ENCODE results near the gene HK2. TPM values are rescaled to one million over a fixed set of nuclear protein-coding genes. Genes with fewer than 3 reads are reported as not detected.

HK2 gene
- total and polyA plus RNA-seq, 7 experiments from 2014 or later = 3.6 to 74.6 (median 12.1) TPM

GRCh38 chr2:74924463-74925265 lies 90.7 kb downstream of the HK2 start:
- no peak overlapping the region for H3K27ac Mint-ChIP-seq
- H3K4me1 ChIP-seq (ENCODE audit: control insufficient read depth in 2 of 2, insufficient read depth in 2 of 2, low read length in 2 of 2) = peaks cover 0 to 5% of the 10 kb centered on the region in 2 donors
- peaks cover 0 to 7% (median 0%) of the 10 kb centered on the region in 11 donors for H3K9me3 Mint-ChIP-seq
- H3K9me3 ChIP-seq (ENCODE audit: control insufficient read depth in 2 of 3, low read length in 3 of 3) = no peaks in the 10 kb centered on the region
- H3K36me3 ChIP-seq (ENCODE audit: control insufficient read depth in 2 of 3, insufficient read depth in 3 of 3, low read length in 3 of 3) = no peaks in the 10 kb centered on the region
- H3K36me3 Mint-ChIP-seq = peaks cover 0 to 12% (median 8%) of the 10 kb centered on the region in 5 donors
- DNase-seq (no peak), ATAC-seq (no peak)
- POLR2A ChIA-PET = no interaction called here
- no peaks in the 10 kb centered on the region for H3K27me3 ChIP-seq (ENCODE audit: control insufficient read depth in 2 of 2, insufficient read depth in 2 of 2, low read length in 2 of 2)
- H3K27me3 Mint-ChIP-seq = peaks cover 0 to 12% (median 0%) of the 10 kb centered on the region in 5 donors
- no peak overlapping the region for H3K4me3 Mint-ChIP-seq
- intact Hi-C loops (cut with micrococcal nuclease) = loop anchor here (5.0 kb wide), 2 partner anchors 33 to 703 kb away; partner anchors contain the start of gene POLE4 (in 1 of the 2)
- CTCF ChIA-PET = no interaction called here
- peaks cover 0 to 7% (median 4%) of the 10 kb centered on the region in 7 donors for H3K4me1 Mint-ChIP-seq
- H3K27ac ChIP-seq (ENCODE audit: low read depth, low read length) = no peak overlapping the region
- H3K4me3 ChIP-seq (ENCODE audit: low read length) = no peak overlapping the region

- peaks cover 0 to 7% (median 0%) of the 10 kb centered on the region in 11 donors for H3K9me3 Mint-ChIP-seq
- CTCF ChIA-PET = interaction anchor here (0.7 kb wide), 1 partner anchor 683 kb away, joined by 3 read pairs; no protein-coding TSS in a partner anchor
- H3K27me3 Mint-ChIP-seq = peaks cover 0 to 12% (median 0%) of the 10 kb centered on the region in 5 donors
- POLR2A ChIA-PET = no interaction called here
- intact Hi-C loops (cut with micrococcal nuclease) = no loop called here
- peaks cover 1 to 14% (median 8%) of the 10 kb centered on the region in 5 donors for H3K36me3 Mint-ChIP-seq
- Histone ChIP-seq H3K36me3 (ENCODE audit: control insufficient read depth in 2 of 3, insufficient read depth in 3 of 3, low read length in 3 of 3) (no peaks in the 10 kb centered on the region), H3K4me3 (ENCODE audit: low read length) (no peak overlapping the region), H3K27me3 (ENCODE audit: control insufficient read depth in 2 of 2, insufficient read depth in 2 of 2, low read length in 2 of 2) (no peaks in the 10 kb centered on the region), H3K4me1 (ENCODE audit: control insufficient read depth in 2 of 2, insufficient read depth in 2 of 2, low read length in 2 of 2) (no peaks in the 10 kb centered on the region), H3K27ac (ENCODE audit: low read depth, low read length) (no peak overlapping the region), H3K9me3 (ENCODE audit: control insufficient read depth in 2 of 3, low read length in 3 of 3) (no peaks in the 10 kb centered on the region)
- no peak overlapping the region for H3K4me3 Mint-ChIP-seq
- no peak for DNase-seq
- peaks cover 0 to 6% (median 2%) of the 10 kb centered on the region in 7 donors for H3K4me1 Mint-ChIP-seq
- H3K27ac Mint-ChIP-seq = no peak overlapping the region
- no peak for ATAC-seq
Measured at GRCh38 chr2:74925361-74925786, 91.4 kb downstream of the HK2 start.

- Histone ChIP-seq H3K4me3 (ENCODE audit: low read length) (no peak overlapping the region), H3K27ac (ENCODE audit: low read depth, low read length) (no peak overlapping the region), H3K27me3 (ENCODE audit: control insufficient read depth in 2 of 2, insufficient read depth in 2 of 2, low read length in 2 of 2) (no peaks in the 10 kb centered on the region), H3K4me1 (ENCODE audit: control insufficient read depth in 2 of 2, insufficient read depth in 2 of 2, low read length in 2 of 2) (no peaks in the 10 kb centered on the region), H3K9me3 (ENCODE audit: control insufficient read depth in 2 of 3, low read length in 3 of 3) (no peaks in the 10 kb centered on the region), H3K36me3 (ENCODE audit: control insufficient read depth in 2 of 3, insufficient read depth in 3 of 3, low read length in 3 of 3) (no peaks in the 10 kb centered on the region)
- DNase-seq (no peak), ATAC-seq (no peak)
- Mint-ChIP-seq H3K27ac (peak overlapping the region in 1 of 9 donors; percentile 28), H3K36me3 (peaks cover 3 to 28% (median 18%) of the 10 kb centered on the region in 5 donors), H3K4me3 (no peak overlapping the region), H3K27me3 (peaks cover 0 to 6% (median 0%) of the 10 kb centered on the region in 5 donors), H3K9me3 (peaks cover 0 to 10% (median 0%) of the 10 kb centered on the region in 11 donors), H3K4me1 (peaks cover 0 to 6% (median 4%) of the 10 kb centered on the region in 7 donors)
- intact Hi-C loops (cut with micrococcal nuclease) = no loop called here
- CTCF ChIA-PET = no interaction called here
- POLR2A ChIA-PET = no interaction called here
Measured at GRCh38 chr2:74927621-74928020, 93.7 kb downstream of the HK2 start.

- Mint-ChIP-seq H3K4me3 (no peak overlapping the region), H3K27me3 (peaks cover 0 to 6% (median 0%) of the 10 kb centered on the region in 5 donors), H3K36me3 (peaks cover 3 to 44% (median 18%) of the 10 kb centered on the region in 5 donors), H3K27ac (no peak overlapping the region), H3K4me1 (peaks cover 0 to 6% (median 0%) of the 10 kb centered on the region in 7 donors), H3K9me3 (peaks cover 0 to 10% (median 0%) of the 10 kb centered on the region in 11 donors)
- ATAC-seq (no peak), DNase-seq (no peak)
- Histone ChIP-seq H3K27me3 (ENCODE audit: control insufficient read depth in 2 of 2, insufficient read depth in 2 of 2, low read length in 2 of 2) (no peaks in the 10 kb centered on the region), H3K27ac (ENCODE audit: low read depth, low read length) (no peak overlapping the region), H3K36me3 (ENCODE audit: control insufficient read depth in 2 of 3, insufficient read depth in 3 of 3, low read length in 3 of 3) (no peaks in the 10 kb centered on the region), H3K4me1 (ENCODE audit: control insufficient read depth in 2 of 2, insufficient read depth in 2 of 2, low read length in 2 of 2) (no peaks in the 10 kb centered on the region), H3K4me3 (ENCODE audit: low read length) (no peak overlapping the region), H3K9me3 (ENCODE audit: control insufficient read depth in 2 of 3, low read length in 3 of 3) (no peaks in the 10 kb centered on the region)
- POLR2A ChIA-PET = no interaction called here
- intact Hi-C loops (cut with micrococcal nuclease) = no loop called here
- CTCF ChIA-PET = no interaction called here
Measured at GRCh38 chr2:74930811-74931486, 97.0 kb downstream of the HK2 start.

- intact Hi-C loops (cut with micrococcal nuclease) = no loop called here
- peaks cover 3 to 45% (median 18%) of the 10 kb centered on the region in 5 donors for H3K36me3 Mint-ChIP-seq
- H3K9me3 Mint-ChIP-seq = peaks cover 0 to 10% (median 0%) of the 10 kb centered on the region in 11 donors
- H3K27me3 ChIP-seq (ENCODE audit: control insufficient read depth in 2 of 2, insufficient read depth in 2 of 2, low read length in 2 of 2) = no peaks in the 10 kb centered on the region
- ChIA-PET CTCF (no interaction called here), POLR2A (interaction anchor here (0.7 kb wide), 1 partner anchor 22 kb away, joined by 3 read pairs; no protein-coding TSS in a partner anchor)
- H3K4me1 ChIP-seq (ENCODE audit: control insufficient read depth in 2 of 2, insufficient read depth in 2 of 2, low read length in 2 of 2) = no peaks in the 10 kb centered on the region
- no peaks in the 10 kb centered on the region for H3K9me3 ChIP-seq (ENCODE audit: control insufficient read depth in 2 of 3, low read length in 3 of 3)
- no peak overlapping the region for H3K4me3 ChIP-seq (ENCODE audit: low read length)
- ATAC-seq = no peak
- peak overlapping the region in 1 of 9 donors; percentile 4 for H3K27ac Mint-ChIP-seq
- H3K27ac ChIP-seq (ENCODE audit: low read depth, low read length) = no peak overlapping the region
- H3K27me3 Mint-ChIP-seq = peaks cover 0 to 9% (median 2%) of the 10 kb centered on the region in 5 donors
- no peak for DNase-seq
- peaks cover 0 to 7% (median 0%) of the 10 kb centered on the region in 7 donors for H3K4me1 Mint-ChIP-seq
- no peaks in the 10 kb centered on the region for H3K36me3 ChIP-seq (ENCODE audit: control insufficient read depth in 2 of 3, insufficient read depth in 3 of 3, low read length in 3 of 3)
- no peak overlapping the region for H3K4me3 Mint-ChIP-seq
Measured at GRCh38 chr2:74931940-74932339, 98.0 kb downstream of the HK2 start.

GRCh38 chr2:74935975-74936391 lies 102.1 kb downstream of the HK2 start:
- Histone ChIP-seq H3K27ac (ENCODE audit: low read depth, low read length) (no peak overlapping the region), H3K4me3 (ENCODE audit: low read length) (no peak overlapping the region), H3K36me3 (ENCODE audit: control insufficient read depth in 2 of 3, insufficient read depth in 3 of 3, low read length in 3 of 3) (no peaks in the 10 kb centered on the region), H3K27me3 (ENCODE audit: control insufficient read depth in 2 of 2, insufficient read depth in 2 of 2, low read length in 2 of 2) (no peaks in the 10 kb centered on the region), H3K4me1 (ENCODE audit: control insufficient read depth in 2 of 2, insufficient read depth in 2 of 2, low read length in 2 of 2) (no peaks in the 10 kb centered on the region), H3K9me3 (ENCODE audit: control insufficient read depth in 2 of 3, low read length in 3 of 3) (no peaks in the 10 kb centered on the region)
- ATAC-seq (no peak), DNase-seq (no peak)
- Mint-ChIP-seq H3K4me1 (peaks cover 0 to 8% (median 0%) of the 10 kb centered on the region in 7 donors), H3K27ac (no peak overlapping the region), H3K27me3 (peaks cover 0 to 14% (median 5%) of the 10 kb centered on the region in 5 donors), H3K9me3 (peaks cover 0 to 4% (median 0%) of the 10 kb centered on the region in 11 donors), H3K4me3 (no peak overlapping the region), H3K36me3 (peaks cover 0 to 36% (median 9%) of the 10 kb centered on the region in 5 donors)
- ChIA-PET CTCF (no interaction called here), POLR2A (no interaction called here)
- intact Hi-C loops (cut with micrococcal nuclease) = no loop called here
